ENCODE measurements around the gene TIMM50.

The TIMM50 gene

DNA sequence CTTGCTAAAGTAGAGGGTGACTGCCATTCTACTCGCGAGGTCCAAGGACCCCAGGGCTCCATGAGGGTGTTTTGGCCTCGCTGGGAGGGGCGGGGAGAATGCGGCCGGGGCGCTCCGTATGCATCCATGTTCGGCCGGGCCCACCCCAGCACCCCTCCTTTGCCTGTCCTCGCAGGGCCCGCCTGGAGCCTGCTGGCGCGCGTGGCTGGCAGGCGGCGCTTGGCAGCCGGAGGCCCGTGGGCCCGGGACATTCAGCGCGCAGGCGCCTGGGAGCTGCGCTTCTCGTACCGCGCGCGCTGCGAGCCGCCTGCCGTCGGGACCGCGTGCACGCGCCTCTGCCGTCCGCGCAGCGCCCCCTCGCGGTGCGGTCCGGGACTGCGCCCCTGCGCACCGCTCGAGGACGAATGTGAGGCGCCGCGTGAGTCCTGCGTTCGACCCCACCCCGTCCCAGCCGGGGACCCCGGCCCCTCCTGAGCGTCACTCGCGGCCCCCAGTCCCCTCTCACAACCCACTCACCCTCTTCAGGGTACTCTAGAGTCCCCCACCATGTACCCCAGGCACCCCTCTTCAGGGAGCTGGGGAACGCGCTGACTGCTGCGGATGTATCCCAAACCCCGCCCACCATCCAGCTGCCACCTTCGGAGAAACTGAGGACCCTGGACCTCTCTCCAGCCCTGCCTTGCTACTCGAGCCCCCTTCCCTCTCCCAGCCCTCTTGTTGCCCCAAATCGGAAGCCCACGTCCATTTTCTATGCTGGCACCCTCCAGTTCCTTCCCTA, 22.2 kb downstream of the TIMM50 start:
- H3K4me3 ChIP-seq (ENCODE audit: low read length): no peak overlapping the region
- no peak for TF ChIP-seq ZNF274 (IDR thresholded peaks at IDR 0.05; ENCODE audit: low read depth, low read length)

DNA sequence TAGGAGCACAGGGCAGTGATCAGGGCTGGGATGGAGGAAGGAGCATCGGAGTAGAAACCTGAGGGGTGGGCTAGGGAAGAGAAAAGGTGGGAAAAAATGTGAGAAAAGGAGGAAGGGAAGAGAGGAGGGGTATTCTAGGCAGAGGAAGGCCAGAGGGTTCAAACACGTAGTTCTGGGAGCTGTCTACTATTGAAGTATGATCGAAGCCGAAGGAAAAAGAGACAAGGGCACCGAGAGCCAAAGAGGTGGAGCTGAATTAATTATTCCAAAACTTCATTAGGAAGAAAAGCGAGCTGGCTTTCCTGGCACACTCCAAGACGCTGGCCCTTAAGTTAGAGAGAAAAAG, 25.9 kb downstream of the TIMM50 start:
- TF ChIP-seq ZNF274 (IDR thresholded peaks at IDR 0.05; ENCODE audit: low read depth, low read length): no peak
- no peak overlapping the region; the same call in 1 of the 2 replicates for H3K4me3 ChIP-seq (ENCODE audit: low read length)

DNA sequence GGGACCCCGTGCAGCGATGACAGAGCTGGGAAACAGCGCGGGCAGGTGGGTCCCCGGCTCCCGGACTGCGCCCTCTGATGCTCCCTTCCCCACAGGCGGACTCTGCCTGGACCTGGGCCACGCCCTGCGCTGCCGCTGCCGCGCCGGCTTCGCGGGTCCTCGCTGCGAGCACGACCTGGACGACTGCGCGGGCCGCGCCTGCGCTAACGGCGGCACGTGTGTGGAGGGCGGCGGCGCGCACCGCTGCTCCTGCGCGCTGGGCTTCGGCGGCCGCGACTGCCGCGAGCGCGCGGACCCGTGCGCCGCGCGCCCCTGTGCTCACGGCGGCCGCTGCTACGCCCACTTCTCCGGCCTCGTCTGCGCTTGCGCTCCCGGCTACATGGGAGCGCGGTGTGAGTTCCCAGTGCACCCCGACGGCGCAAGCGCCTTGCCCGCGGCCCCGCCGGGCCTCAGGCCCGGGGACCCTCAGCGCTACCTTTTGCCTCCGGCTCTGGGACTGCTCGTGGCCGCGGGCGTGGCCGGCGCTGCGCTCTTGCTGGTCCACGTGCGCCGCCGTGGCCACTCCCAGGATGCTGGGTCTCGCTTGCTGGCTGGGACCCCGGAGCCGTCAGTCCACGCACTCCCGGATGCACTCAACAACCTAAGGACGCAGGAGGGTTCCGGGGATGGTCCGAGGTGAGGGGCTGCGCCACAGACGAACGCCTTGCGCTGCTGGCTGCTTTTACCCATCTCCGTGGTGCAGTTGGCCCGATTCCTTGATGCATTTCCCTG, 26.5 kb downstream of the TIMM50 start:
- peak overlapping the region; percentile 39 for H3K4me3 ChIP-seq (ENCODE audit: low read length)
- no peak for TF ChIP-seq ZNF274 (IDR thresholded peaks at IDR 0.05; ENCODE audit: low read depth, low read length)

DNA sequence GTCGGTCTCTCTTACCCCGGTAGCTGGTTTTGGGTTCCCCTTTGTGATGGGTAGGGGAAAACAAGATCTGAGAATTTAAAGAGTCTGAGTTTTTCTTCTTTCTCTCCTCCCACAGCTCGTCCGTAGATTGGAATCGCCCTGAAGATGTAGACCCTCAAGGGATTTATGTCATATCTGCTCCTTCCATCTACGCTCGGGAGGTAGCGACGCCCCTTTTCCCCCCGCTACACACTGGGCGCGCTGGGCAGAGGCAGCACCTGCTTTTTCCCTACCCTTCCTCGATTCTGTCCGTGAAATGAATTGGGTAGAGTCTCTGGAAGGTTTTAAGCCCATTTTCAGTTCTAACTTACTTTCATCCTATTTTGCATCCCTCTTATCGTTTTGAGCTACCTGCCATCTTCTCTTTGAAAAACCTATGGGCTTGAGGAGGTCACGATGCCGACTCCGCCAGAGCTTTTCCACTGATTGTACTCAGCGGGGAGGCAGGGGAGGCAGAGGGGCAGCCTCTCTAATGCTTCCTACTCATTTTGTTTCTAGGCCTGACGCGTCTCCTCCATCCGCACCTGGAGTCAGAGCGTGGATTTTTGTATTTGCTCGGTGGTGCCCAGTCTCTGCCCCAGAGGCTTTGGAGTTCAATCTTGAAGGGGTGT, 27.2 kb downstream of the TIMM50 start:
- H3K4me3 ChIP-seq (ENCODE audit: low read length): peak overlapping the region; percentile 39
- no peak for TF ChIP-seq ZNF274 (IDR thresholded peaks at IDR 0.05; ENCODE audit: low read depth, low read length)

DNA sequence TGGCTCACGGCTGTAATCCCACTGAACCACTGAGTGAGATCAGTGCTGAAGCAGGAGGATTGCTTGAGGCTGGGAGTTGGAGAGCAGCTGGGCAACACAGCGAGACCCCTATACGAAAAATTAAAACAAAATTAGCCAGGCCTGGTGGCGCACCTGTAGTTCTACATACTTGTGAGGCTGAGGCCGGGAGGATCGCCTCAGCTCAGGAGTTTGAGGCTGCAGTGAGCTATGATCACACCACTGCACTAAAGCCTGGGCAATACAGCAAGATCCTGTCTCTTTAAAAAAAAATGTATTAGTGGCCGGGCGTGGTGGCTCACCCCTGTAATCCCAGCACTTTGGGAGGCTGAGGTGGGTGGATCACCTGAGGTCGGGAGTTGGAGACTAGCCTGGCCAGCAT, 28.0 kb downstream of the TIMM50 start:
- no peak overlapping the region for H3K4me3 ChIP-seq (ENCODE audit: low read length)
- no peak for TF ChIP-seq ZNF274 (IDR thresholded peaks at IDR 0.05; ENCODE audit: low read depth, low read length)

DNA sequence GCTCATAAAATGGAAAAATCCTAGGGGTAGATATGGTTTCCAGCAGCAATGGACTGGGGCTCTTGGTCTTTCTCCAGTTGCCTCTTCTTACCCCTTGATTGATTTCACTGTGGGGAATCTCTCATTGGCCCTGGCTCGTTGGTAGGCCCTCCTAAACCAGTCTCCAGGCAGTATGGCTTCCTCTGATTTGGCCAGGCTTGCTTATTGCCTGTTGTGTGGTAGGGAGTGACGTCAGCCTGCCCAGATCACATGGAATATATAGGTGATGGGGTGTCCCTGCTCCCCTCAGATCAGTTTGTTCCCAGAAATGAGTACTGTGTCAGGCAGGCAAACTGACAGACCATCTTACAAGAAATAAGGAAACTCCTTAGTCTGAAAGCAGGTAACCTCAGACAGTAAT, 28.6 kb downstream of the TIMM50 start:
- no peak overlapping the region for H3K4me3 ChIP-seq (ENCODE audit: low read length)
- TF ChIP-seq ZNF274 (IDR thresholded peaks at IDR 0.05; ENCODE audit: low read depth, low read length): no peak

DNA sequence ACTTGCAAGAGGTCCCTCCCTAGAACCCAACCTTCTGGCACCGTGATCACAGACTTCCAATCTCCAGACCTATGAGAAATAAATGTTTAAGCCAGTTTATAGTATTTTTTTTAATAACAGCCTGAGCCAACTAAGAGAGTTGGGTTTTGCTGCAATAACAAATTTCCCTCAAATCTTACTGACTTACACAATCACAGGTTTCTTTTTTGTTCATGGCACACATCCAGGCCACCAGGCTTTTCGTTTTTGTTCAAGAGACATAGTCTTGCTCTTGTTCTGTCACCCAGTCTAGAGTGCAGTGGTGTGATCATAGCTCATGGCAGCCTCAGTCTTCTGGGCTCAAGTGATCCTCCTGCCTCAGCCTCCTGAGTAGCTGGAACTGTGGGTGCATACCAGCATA, 32.4 kb downstream of the TIMM50 start:
- TF ChIP-seq ZNF274 (IDR thresholded peaks at IDR 0.05; ENCODE audit: low read depth, low read length): no peak
- H3K4me3 ChIP-seq (ENCODE audit: low read length): no peak overlapping the region

DNA sequence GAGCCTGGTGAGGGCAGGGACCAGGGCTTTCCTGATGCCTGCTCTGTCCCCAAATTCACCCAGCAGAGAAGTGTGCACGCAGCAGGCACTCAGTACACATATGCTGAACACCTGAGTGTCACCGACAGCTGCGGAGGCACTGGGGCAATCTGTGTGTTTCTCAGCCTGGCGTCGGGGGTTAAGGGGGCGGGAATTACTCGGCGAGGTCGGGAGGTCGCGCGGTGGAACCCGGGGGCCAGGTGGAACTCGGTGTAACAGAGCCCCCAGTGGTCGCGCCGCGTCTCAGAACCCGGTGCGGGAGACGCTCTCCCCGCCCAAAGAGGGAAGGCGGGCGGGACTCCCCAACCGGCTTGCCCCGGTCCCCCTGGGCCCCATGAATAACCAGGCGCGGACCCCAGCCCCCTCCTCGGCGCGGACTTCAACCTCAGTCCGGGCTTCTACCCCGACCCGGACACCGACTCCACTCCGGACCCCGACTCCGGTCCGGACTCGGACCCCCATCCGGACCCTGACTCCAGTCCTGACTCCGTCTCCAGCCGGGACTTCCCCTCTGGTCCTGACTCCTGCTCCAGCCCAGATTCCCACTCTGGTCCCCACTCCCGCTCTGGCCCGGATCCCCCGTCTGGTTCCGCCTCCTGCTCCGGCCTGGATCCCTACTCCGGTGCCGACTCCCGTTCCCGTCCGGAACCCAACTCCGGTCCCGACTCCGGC, 34.4 kb downstream of the TIMM50 start, which contains the start of gene SELENOV:
SELENOV (plus strand) TSS at position 300 of the 711 bp plus-strand sequence; CDS start at position 374, 74 bp downstream.
- H3K4me3 ChIP-seq (ENCODE audit: low read length): peak within 1 kb of the TSS; percentile 34; the same call in 1 of the 2 replicates

DNA sequence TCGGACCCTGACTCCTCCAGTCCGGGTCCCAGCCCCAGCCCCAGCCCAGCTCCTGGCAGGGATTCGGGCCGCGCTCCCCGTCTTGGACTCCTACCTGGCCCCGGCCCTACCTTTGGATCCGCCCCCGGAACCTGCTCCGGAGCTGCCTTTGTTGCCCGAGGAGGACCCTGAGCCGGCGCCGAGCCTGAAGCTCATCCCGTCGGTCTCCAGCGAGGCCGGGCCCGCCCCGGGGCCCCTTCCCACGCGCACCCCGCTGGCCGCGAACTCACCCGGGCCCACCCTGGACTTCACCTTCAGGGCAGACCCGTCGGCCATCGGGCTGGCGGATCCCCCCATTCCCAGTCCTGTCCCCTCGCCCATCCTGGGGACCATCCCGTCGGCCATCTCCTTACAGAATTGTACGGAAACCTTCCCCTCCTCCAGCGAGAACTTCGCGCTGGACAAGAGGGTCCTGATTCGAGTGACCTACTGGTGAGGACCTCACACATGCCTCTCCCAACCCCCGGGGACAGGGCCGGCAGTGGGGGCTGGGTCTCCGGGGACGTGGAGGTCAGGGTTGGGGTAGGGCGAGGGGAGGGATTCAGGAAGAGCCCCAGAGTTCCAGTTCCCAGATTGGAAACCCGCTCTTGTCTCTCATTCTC, 35.0 kb downstream of the TIMM50 start:
- peak overlapping the region; percentile 34; the same call in 1 of the 2 replicates for H3K4me3 ChIP-seq (ENCODE audit: low read length)
- no peak for TF ChIP-seq ZNF274 (IDR thresholded peaks at IDR 0.05; ENCODE audit: low read depth, low read length)

More for the DNA sequence above, 34.4 kb downstream of the TIMM50 start, which contains the start of gene SELENOV:
- TF ChIP-seq ZNF274 (IDR thresholded peaks at IDR 0.05; ENCODE audit: low read depth, low read length): no peak

DNA sequence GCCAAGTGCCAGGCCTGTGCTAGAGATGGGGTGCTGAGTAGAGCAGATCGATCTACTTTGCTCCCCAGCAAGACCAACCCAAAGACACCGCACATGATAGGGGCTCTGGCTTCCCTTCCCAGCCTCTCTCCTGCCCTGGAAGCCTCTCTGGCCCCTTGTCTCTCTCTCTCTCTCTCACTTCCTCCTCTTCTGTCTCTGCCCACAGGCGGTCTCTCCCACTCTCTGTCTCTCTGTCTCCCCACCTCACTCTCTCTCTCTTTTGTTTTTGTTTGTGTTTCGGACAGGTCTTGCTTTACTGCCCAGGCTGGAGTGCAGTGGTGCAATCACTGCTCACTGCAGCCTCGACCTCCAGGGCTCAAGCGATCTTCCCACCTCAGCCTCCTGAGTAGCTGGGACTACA, 35.6 kb downstream of the TIMM50 start:
- H3K4me3 ChIP-seq (ENCODE audit: low read length): no peak overlapping the region
- no peak for TF ChIP-seq ZNF274 (IDR thresholded peaks at IDR 0.05; ENCODE audit: low read depth, low read length)

DNA sequence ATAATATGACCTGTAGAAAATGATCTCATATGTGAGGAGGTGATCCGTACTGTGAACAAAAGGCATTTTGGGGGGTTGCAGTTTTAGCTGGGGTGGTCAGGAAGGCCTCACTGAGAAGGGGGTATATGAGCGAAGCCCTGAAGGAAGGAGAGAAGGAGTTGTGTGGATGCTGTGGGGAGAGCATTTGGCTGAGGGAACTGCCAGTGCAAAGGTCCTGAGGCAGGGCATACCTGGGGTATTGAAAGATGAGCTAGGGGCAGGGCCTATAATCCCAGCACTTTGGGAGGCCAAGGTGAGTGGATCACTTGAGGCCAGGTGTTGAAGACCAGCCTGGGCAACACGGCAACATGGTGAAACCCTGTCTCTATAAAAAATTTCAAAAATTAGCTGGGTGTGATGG, 36.8 kb downstream of the TIMM50 start:
- no peak for TF ChIP-seq ZNF274 (IDR thresholded peaks at IDR 0.05; ENCODE audit: low read depth, low read length)
- no peak overlapping the region for H3K4me3 ChIP-seq (ENCODE audit: low read length)

DNA sequence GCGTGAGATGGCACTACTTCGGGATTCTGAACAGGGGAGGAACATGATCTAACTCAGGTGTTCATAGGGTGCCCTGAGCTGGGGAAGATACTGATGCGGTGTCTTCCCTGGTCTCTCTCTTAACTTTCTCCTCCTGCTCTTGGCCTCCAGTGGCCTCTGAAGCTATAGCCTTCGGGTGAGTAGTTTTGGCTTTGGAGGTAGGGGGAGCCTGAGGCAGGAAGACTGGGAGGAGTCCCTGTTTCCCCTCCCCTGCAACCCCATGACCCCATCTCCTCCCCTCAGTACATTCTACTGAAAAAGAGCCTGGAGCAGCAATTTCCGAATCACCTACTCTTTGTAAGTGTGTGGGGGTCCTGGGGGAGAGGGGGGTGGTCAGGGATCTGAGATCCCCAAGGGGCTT, 37.8 kb downstream of the TIMM50 start:
- no peak for TF ChIP-seq ZNF274 (IDR thresholded peaks at IDR 0.05; ENCODE audit: low read depth, low read length)
- no peak overlapping the region for H3K4me3 ChIP-seq (ENCODE audit: low read length)

DNA sequence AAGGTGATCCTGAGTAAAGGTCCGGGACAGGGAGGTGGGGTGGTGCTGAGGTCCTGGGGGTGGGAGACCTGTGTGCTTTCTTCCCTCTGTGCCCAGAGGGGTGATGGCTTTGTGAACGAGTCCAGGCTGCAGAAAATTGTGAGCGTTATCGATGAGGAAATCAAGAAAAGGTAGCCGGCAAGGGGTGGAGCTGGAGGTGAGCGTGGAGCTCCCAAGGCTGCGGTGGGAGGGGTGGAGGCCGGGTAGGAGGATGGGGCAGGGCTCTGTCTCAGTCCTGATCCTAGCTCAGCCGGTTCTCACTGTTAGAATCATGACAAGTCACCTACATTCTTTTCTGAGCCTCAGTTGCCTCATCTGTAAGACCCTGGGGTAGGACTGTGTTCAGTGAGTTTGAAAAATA, 38.3 kb downstream of the TIMM50 start:
- no peak for TF ChIP-seq ZNF274 (IDR thresholded peaks at IDR 0.05; ENCODE audit: low read depth, low read length)
- H3K4me3 ChIP-seq (ENCODE audit: low read length): no peak overlapping the region

Measured in GM08714 (cell line).